Measurements from ENCODE around the gene RAB17.

RAB17 gene

GRCh38 chr2:237527766-237528165 lies 62.8 kb downstream of the RAB17 start:
- no peak for DNase-seq (ENCODE audit: low read depth)
- no peak overlapping the region for H3K4me3 ChIP-seq (ENCODE audit: low read length)
- TF ChIP-seq CTCF (IDR thresholded peaks at IDR 0.05; ENCODE audit: insufficient read depth, low read depth, low read length, missing control alignments): no peak

GRCh38 chr2:237527233-237527632 lies 63.3 kb downstream of the RAB17 start:
- no peak for TF ChIP-seq CTCF (IDR thresholded peaks at IDR 0.05; ENCODE audit: insufficient read depth, low read depth, low read length, missing control alignments)
- no peak for DNase-seq (ENCODE audit: low read depth)
- no peak overlapping the region for H3K4me3 ChIP-seq (ENCODE audit: low read length)

GRCh38 chr2:237525559-237526157 lies 64.9 kb downstream of the RAB17 start:
- no peak overlapping the region for H3K4me3 ChIP-seq (ENCODE audit: low read length)
- DNase-seq (ENCODE audit: low read depth): no peak
- TF ChIP-seq CTCF (IDR thresholded peaks at IDR 0.05; ENCODE audit: insufficient read depth, low read depth, low read length, missing control alignments): no peak

- H3K4me3 ChIP-seq (ENCODE audit: low read length): no peak overlapping the region
- TF ChIP-seq CTCF (IDR thresholded peaks at IDR 0.05; ENCODE audit: insufficient read depth, low read depth, low read length, missing control alignments): no peak
These were observed 65.9 kb downstream of the RAB17 start for GRCh38 chr2:237524631-237525030.

More at GRCh38 chr2:237524631-237525030, 65.9 kb downstream of the RAB17 start:
- peak; percentile 15 for DNase-seq (ENCODE audit: low read depth)

All from epithelial cell of esophagus (primary cell).